Measurements from ENCODE around the gene CD59.
A peak's percentile ranks its signal among the peaks of the same experiment; 100 is the strongest.
"Not testable (repeated sequence)": the region's sequence is repeated elsewhere in the genome, so short reads cannot be mapped to it uniquely, and the experiment has no call there.

Gene CD59

GRCh38 chr11:33735271-33736147, 714 bp downstream of the CD59 start:
- peak; percentile 75 for DNase-seq (ENCODE audit: low spot score)
- no peak for TF ChIP-seq CTCF (IDR thresholded peaks at IDR 0.05; ENCODE audit: borderline replicate concordance, control extremely low read depth, extremely low read depth, insufficient read depth, missing control alignments)
- in situ Hi-C loops (cut with MboI; ENCODE audit: low sequenced_read_pairs, unreplicated experiment): no loop called here

- no peak for TF ChIP-seq CTCF (IDR thresholded peaks at IDR 0.05; ENCODE audit: borderline replicate concordance, control extremely low read depth, extremely low read depth, insufficient read depth, missing control alignments)
- in situ Hi-C loops (cut with MboI; ENCODE audit: low sequenced_read_pairs, unreplicated experiment): no loop called here
- no peak for DNase-seq (ENCODE audit: low spot score)
Measured at GRCh38 chr11:33734441-33735270, 1.6 kb downstream of the CD59 start.

GRCh38 chr11:33733980-33734379, 2.2 kb downstream of the CD59 start:
- in situ Hi-C loops (cut with MboI; ENCODE audit: low sequenced_read_pairs, unreplicated experiment): no loop called here
- TF ChIP-seq CTCF (IDR thresholded peaks at IDR 0.05; ENCODE audit: borderline replicate concordance, control extremely low read depth, extremely low read depth, insufficient read depth, missing control alignments): no peak
- no peak for DNase-seq (ENCODE audit: low spot score)

GRCh38 chr11:33731723-33732531, 4.3 kb downstream of the CD59 start:
- no peak for TF ChIP-seq CTCF (IDR thresholded peaks at IDR 0.05; ENCODE audit: borderline replicate concordance, control extremely low read depth, extremely low read depth, insufficient read depth, missing control alignments)
- DNase-seq (ENCODE audit: low spot score): no peak

GRCh38 chr11:33730716-33731115, 5.5 kb downstream of the CD59 start:
- no peak for TF ChIP-seq CTCF (IDR thresholded peaks at IDR 0.05; ENCODE audit: borderline replicate concordance, control extremely low read depth, extremely low read depth, insufficient read depth, missing control alignments)
- DNase-seq (ENCODE audit: low spot score): no peak
- in situ Hi-C loops (cut with MboI; ENCODE audit: low sequenced_read_pairs, unreplicated experiment): no loop called here

More at GRCh38 chr11:33731723-33732531, 4.3 kb downstream of the CD59 start:
- in situ Hi-C loops (cut with MboI; ENCODE audit: low sequenced_read_pairs, unreplicated experiment): no loop called here

- in situ Hi-C loops (cut with MboI; ENCODE audit: low sequenced_read_pairs, unreplicated experiment); DNase-seq (ENCODE audit: low spot score): not testable (repeated sequence)
Measured at GRCh38 chr11:33729072-33729664, 7.1 kb downstream of the CD59 start.

GRCh38 chr11:33727539-33727938, 8.7 kb downstream of the CD59 start:
- in situ Hi-C loops (cut with MboI; ENCODE audit: low sequenced_read_pairs, unreplicated experiment); DNase-seq (ENCODE audit: low spot score): not testable (repeated sequence)

Data from GM13976 (cell line).